A549 (cell line): Measurements from ENCODE around the gene ZNF790. TPM values are rescaled to one million over a fixed set of nuclear protein-coding genes. Genes with fewer than 3 reads are reported as not detected.

Source experiments
- ATAC-seq, 2 experiments: fragments of 200-7000 bp in 1 of 2; fragments of >200 bp in 1 of 2; cut with Nextera tagmentation in 1 of 2; cut with Tn5 transposase in 1 of 2; 3 replicates each; pipeline versions ENCODE4 v1.8.0 to v1.9.1; 2018 to 2020; ENCODE audit warnings: mild to moderate bottlenecking in 1 of 2, moderate library complexity in 1 of 2
- CTCF ChIA-PET: fragments of 300-600 bp; sonication (Branson Sonifier 250); formaldehyde crosslinking; extraction: SDS; loops from one replicate; lab custom pipeline; 2021; ENCODE audit warnings: antibody characterized with exemption, inconsistent platforms; lab: Yijun Ruan, JAX
- POLR2A ChIA-PET: fragments of 350-600 bp; formaldehyde crosslinking; extraction: SDS; loops from one replicate; lab custom pipeline; 2021; ENCODE audit warnings: antibody characterized with exemption, inconsistent platforms; lab: Yijun Ruan, JAX
- DNase-seq, 2 experiments: peaks; one replicate each; pipeline versions ENCODE4 v3.0.0 to v3.0.0-alpha.2; 2011 to 2016; ENCODE audit warnings: low read depth in 1 of 2, low spot score in 1 of 2
- FAIRE-seq: peaks from 2 replicates; lab custom pipeline; 2011; peaks lifted over from hg19 to GRCh38; lab: Jason Lieb, UNC
- H3K27ac ChIP-seq, 2 experiments: fragments of >200 bp; sonication (Bioruptor Twin); formaldehyde crosslinking; 3 replicates each; pipeline ENCODE4 v1.5.1; 2016 to 2017
- H3K4me1 ChIP-seq: fragments of >200 bp; sonication (Bioruptor Twin); formaldehyde crosslinking; 3 replicates; pipeline ENCODE4 v1.6.1; 2016
- H3K4me2 ChIP-seq: fragments of >200 bp; sonication (Bioruptor Twin); formaldehyde crosslinking; 3 replicates; pipeline ENCODE4 v1.6.1; 2016
- H3K4me3 ChIP-seq: fragments of >200 bp; sonication (Bioruptor Twin); formaldehyde crosslinking; 3 replicates; pipeline ENCODE4 v1.5.1; 2016
- H3K9me3 ChIP-seq: fragments of >200 bp; sonication (Bioruptor Twin); formaldehyde crosslinking; 3 replicates; pipeline ENCODE4 v1.6.1; 2016
- BCL3 ChIP-seq: fragments of >200 bp; sonication (Bioruptor Twin); formaldehyde crosslinking; IDR thresholded peaks from 3 replicates; pipeline ENCODE4 v1.6.1; 2016
- BHLHE40 ChIP-seq: IDR thresholded peaks from 2 replicates; pipeline ENCODE4 v1.6.1; 2012; ENCODE audit warnings: low read depth, low read length, inconsistent platforms
- CBX2 ChIP-seq: fragments of 200-600 bp; sonication (generic); IDR thresholded peaks from 2 replicates; pipeline ENCODE4 v1.6.1; 2016; ENCODE audit warnings: low read depth, mild to moderate bottlenecking, borderline replicate concordance
- CTCF ChIP-seq: fragments of >200 bp; sonication (Bioruptor Twin); formaldehyde crosslinking; IDR thresholded peaks from 3 replicates; pipeline ENCODE4 v1.5.1; 2016
- ESRRA ChIP-seq: fragments of 150-350 bp; IDR thresholded peaks from 2 replicates; pipeline ENCODE4 v1.6.1; 2014; ENCODE audit warnings: mild to moderate bottlenecking, low read length, borderline replicate concordance
- HES2 ChIP-seq: fragments of >200 bp; sonication (Bioruptor Twin); formaldehyde crosslinking; IDR thresholded peaks from 2 replicates; pipeline ENCODE4 v1.6.1; 2016
- HOXA7 ChIP-seq: fragments of 250-450 bp; sonication (Bioruptor Pico); IDR thresholded peaks from 2 replicates; pipeline ENCODE4 v1.5.0; 2020; ENCODE audit warnings: mild to moderate bottlenecking, moderate library complexity
- JUNB ChIP-seq: fragments of >200 bp; sonication (Bioruptor Twin); formaldehyde crosslinking; IDR thresholded peaks from 2 replicates; pipeline ENCODE4 v1.6.1; 2016
- MAFK ChIP-seq: fragments of 450-650 bp; IDR thresholded peaks from 2 replicates; pipeline ENCODE4 v1.6.1; 2014; ENCODE audit not compliant: partially characterized antibody
- MAZ ChIP-seq: fragments of 150-350 bp; IDR thresholded peaks from 2 replicates; pipeline ENCODE4 v1.6.1; 2014; ENCODE audit warnings: antibody characterized with exemption, low read depth, low read length, borderline replicate concordance
- MYC ChIP-seq: IDR thresholded peaks from 2 replicates; pipeline ENCODE4 v1.6.1; 2012; ENCODE audit warnings: mild to moderate bottlenecking, inconsistent platforms, low read length, improper control_type of control experiment, borderline replicate concordance
- RAD21 ChIP-seq, 2 experiments: fragments of >200 bp in 1 of 2; sonication (Bioruptor Twin) in 1 of 2; formaldehyde crosslinking in 1 of 2; IDR thresholded peaks in 1 of 2; conservative IDR thresholded peaks in 1 of 2; 2 replicates in 1 of 2; 3 replicates in 1 of 2; pipeline ENCODE4 v1.6.1; 2012 to 2018; ENCODE audit warnings: inconsistent platforms in 1 of 2
- RARB ChIP-seq: fragments of 250-450 bp; sonication (Bioruptor Pico); IDR thresholded peaks from 2 replicates; pipeline ENCODE4 v1.8.0; 2021; ENCODE audit warnings: mild to moderate bottlenecking, moderate library complexity
- TFCP2L1 ChIP-seq: fragments of 250-450 bp; sonication (Bioruptor Pico); IDR thresholded peaks from 2 replicates; pipeline ENCODE4 v1.5.0; 2021; ENCODE audit warnings: mild to moderate bottlenecking
- WGBS: methylation state at CpG from one replicate; pipeline ENCODE4 v1.1.6; 2017; ENCODE audit errors: missing lambda C conversion rate; 5-methylcytosine and 5-hydroxymethylcytosine counted together
- polyA plus RNA-seq, 4 experiments: library from polyadenylated mRNA; depleted of rRNA in 3 of 4; stranded (reverse); fragments of >200 nt; fragmentation: RNase III in 1 of 4; extraction: RNeasy Plus Mini Kit Qiagen cat#74134 plus additional on column Dnase treatment in 1 of 4; gene quantifications; 2 replicates in 3 of 4; 3 replicates in 1 of 4; pipeline ENCODE4 v1.2.3, GENCODE V29; 2011 to 2017

The ZNF790 gene
- polyA plus RNA-seq, 2 of the 4 experiments (the other 2 are of a cell fraction): 0.37 to 0.56 TPM

- no peak overlapping the region for H3K27ac ChIP-seq
- peak in 1 of 2 experiments; percentile 17; a peak in 1 of 6 replicates for ATAC-seq
- POLR2A ChIA-PET: interaction anchor here (0.6 kb wide), 1 partner anchor 8 kb away, joined by 5 read pairs; no protein-coding TSS in a partner anchor
- TF ChIP-seq MYC (no peak), ESRRA (no peak)
- TF ChIP-seq, all 56 proteins: peak for 0
- Histone ChIP-seq H3K9me3 (peaks cover 97% of the 10 kb centered on the region), H3K4me3 (peak overlapping the region; percentile 37; the same call in 2 of the 3 replicates), H3K4me2 (peak overlapping the region; percentile 51; the same call in 2 of the 3 replicates), H3K4me1 (no peaks in the 10 kb centered on the region)
- CTCF ChIA-PET: no interaction called here
- DNase-seq: no peak
- WGBS: 53% methylated on average over 12 of the region's 12 CpGs
- FAIRE-seq: peak; percentile 13
These were observed 667 bp upstream of the ZNF790 start for GRCh38 chr19:36838784-36839324.

- ATAC-seq: peak in 1 of 2 experiments; percentile 26; a peak in 2 of 6 replicates
- no peak overlapping the region for H3K27ac ChIP-seq
These were observed 846 bp downstream of the ZNF790 start for GRCh38 chr19:36837176-36837905.

DNA sequence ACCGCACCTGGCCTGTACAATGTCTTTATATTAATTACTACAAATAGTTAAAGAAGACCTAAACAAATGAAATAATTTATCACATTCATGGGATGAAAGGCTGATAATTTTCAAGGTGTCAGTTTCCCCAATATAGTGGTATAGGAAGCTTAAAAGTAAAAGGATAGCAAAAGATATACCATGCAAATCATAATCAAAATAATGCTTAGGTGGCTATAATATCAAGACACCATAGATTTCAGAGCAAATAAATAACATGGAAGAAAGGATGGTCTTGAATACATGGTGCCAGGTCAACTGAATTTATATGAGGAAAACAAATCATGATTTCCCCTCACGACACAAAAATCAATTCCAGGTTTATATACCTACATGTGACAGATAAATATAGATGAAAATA is 4.8 kb downstream of the ZNF790 start:
- peak; percentile 54 for FAIRE-seq
- ChIA-PET POLR2A (no interaction called here), CTCF (no interaction called here)
- peak; percentile 63 for TF ChIP-seq MAFK
- TF ChIP-seq HOXA7 (CRISPR knock-in tag): no peak
- H3K4me2 ChIP-seq: no peak overlapping the region
- H3K27ac ChIP-seq: no peak overlapping the region
- no peak for ATAC-seq
- H3K9me3 ChIP-seq: peaks cover 97% of the 10 kb centered on the region
- DNase-seq: no peak
- 45% methylated on average over 2 of the region's 2 CpGs for WGBS
- H3K4me3 ChIP-seq: no peak overlapping the region
- H3K4me1 ChIP-seq: no peaks in the 10 kb centered on the region

More at GRCh38 chr19:36837176-36837905, 846 bp downstream of the ZNF790 start:
- FAIRE-seq: peak; percentile 67
- TF ChIP-seq MAZ: no peak
- no peak for TF ChIP-seq RAD21 (conservative IDR thresholded peaks at IDR 0.05 in 1 of 2, IDR thresholded peaks at IDR 0.05 in 1 of 2)
- no peak for TF ChIP-seq BHLHE40
- TF ChIP-seq BCL3: no peak
- TF ChIP-seq JUNB: no peak
- no peak for TF ChIP-seq ESRRA
- no peak for TF ChIP-seq CTCF
- TF ChIP-seq HES2: no peak
- no peak for TF ChIP-seq TFCP2L1 (CRISPR knock-in tag)
- TF ChIP-seq CBX2: no peak
- no peak for TF ChIP-seq RARB (CRISPR knock-in tag)
- H3K9me3 ChIP-seq: peaks cover 97% of the 10 kb centered on the region
- no peaks in the 10 kb centered on the region for H3K4me1 ChIP-seq
- H3K4me3 ChIP-seq: peak overlapping the region; percentile 37
- ChIA-PET POLR2A (no interaction called here), CTCF (interaction anchor here (1.0 to 1.3 kb wide), 2 partner anchors 22 to 31 kb away, joined by 3 read pairs; no protein-coding TSS in a partner anchor)
- peak overlapping the region; percentile 51 for H3K4me2 ChIP-seq
- DNase-seq: no peak
- 31% methylated on average over 8 of the region's 8 CpGs for WGBS
